C4-2B (cell line): ENCODE results near the gene PCSK5.

Source experiments
- H3K27ac ChIP-seq: fragments of 450-650 bp; 2 replicates; pipeline ENCODE4 v1.5.1; 2017
- ZFX ChIP-seq: fragments of 450-650 bp; IDR thresholded peaks from 2 replicates; pipeline ENCODE4 v1.6.1; 2017
- TF ChIP-seq, protein P1 (sequence below): fragments of 450-650 bp; conservative IDR thresholded peaks from 2 replicates; pipeline ENCODE4 v1.5.1; 2017; ENCODE audit warnings: mild to moderate bottlenecking

Gene PCSK5

DNA sequence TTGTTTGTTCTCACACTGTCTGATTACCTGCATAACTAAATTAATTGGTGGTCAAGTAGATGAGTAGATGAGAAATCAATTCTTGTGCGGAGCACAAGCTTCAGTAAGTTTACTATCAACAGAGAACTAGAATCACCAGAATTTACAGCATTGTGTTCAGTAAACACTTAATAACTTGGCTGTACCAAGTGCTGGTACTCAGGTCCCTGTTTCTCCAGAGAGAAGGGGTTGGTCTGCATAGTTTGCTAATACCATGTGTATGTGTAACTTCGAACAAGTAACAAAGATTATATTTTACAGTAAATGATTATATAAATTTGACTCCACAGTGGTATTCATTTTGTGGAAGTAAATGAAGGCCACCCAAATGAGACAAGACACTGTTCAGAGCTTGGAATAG, 146.3 kb downstream of the PCSK5 start:
- TF ChIP-seq, protein P1, sequence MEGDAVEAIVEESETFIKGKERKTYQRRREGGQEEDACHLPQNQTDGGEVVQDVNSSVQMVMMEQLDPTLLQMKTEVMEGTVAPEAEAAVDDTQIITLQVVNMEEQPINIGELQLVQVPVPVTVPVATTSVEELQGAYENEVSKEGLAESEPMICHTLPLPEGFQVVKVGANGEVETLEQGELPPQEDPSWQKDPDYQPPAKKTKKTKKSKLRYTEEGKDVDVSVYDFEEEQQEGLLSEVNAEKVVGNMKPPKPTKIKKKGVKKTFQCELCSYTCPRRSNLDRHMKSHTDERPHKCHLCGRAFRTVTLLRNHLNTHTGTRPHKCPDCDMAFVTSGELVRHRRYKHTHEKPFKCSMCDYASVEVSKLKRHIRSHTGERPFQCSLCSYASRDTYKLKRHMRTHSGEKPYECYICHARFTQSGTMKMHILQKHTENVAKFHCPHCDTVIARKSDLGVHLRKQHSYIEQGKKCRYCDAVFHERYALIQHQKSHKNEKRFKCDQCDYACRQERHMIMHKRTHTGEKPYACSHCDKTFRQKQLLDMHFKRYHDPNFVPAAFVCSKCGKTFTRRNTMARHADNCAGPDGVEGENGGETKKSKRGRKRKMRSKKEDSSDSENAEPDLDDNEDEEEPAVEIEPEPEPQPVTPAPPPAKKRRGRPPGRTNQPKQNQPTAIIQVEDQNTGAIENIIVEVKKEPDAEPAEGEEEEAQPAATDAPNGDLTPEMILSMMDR: no peak
- H3K27ac ChIP-seq: no peak overlapping the region

DNA sequence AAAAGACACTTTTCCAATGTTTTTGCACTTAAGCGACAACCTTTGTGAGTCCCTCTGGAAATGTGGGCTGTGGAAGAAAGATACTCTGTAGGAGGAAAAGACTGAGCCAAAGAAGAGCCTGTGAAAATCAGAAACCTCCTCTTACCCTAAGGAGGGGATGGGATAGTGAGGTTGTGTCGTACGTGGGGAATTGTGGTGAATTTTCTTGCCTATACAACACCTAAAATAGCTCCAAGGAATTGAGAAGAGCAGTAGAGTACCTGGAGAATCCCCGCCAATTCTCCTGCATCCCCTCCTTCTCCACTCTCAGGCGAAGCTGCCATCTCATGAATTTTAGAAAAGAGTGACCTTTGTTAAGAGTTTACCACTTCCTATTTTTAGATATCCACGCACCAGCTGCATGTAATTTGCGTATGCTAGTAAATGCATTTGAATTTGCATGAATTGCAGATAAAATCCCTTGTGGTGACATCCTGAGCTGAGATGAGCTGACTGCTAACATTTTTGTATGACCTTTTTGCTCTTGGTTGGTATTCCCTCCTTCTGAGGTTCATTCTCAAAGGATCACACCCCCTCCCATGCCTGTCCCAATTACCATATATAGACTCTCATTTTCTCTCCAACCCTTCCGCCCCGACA, 147.2 kb downstream of the PCSK5 start:
- TF ChIP-seq, protein P1: no peak
- TF ChIP-seq ZFX: no peak
- no peak overlapping the region for H3K27ac ChIP-seq

DNA sequence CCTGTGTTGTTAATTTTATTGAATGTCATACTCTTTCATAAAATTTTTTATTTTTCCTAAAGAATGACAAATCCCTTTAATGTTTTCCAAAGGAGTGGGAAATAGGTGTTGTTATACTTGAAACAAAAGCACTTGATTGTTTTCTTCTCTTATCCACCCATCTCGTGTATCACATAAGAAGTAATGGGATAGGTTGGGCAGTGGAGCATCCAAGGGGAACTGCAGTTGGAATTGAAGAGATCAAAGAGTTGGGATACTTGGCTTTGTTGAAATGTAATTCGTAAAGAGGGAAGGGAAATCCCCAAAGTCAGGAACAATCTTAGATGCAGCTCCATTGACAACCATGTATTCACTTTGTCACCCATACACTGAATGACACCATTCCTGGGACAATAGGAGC, 148.0 kb downstream of the PCSK5 start:
- H3K27ac ChIP-seq: no peak overlapping the region
- TF ChIP-seq, protein P1: no peak
- no peak for TF ChIP-seq ZFX

DNA sequence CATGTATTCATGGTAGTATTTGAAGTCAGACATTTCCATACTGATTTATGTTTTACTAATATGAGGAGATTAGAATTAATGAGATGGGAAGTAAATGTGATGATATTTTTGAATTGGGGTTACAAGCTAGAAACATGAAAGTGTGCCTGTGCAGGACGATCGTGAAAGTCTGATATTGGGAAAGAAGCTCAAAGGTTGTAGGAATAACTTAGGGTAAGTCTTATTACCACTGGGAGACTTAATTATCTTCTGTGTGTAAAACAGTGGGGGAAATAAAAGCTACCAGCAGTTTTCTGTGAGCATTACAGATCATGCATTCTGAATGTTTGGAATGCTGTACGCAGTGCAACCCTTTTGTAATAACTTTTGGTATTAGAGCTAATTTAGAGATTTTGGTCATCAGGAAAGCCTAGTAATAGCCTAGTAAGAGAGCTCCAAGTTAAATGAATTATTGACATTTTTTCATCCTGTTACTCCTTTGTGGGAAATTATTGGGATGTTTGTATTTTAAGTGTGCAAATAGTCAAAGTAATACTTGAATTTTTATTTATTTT, 153.9 kb downstream of the PCSK5 start:
- H3K27ac ChIP-seq: no peak overlapping the region
- TF ChIP-seq, protein P1: no peak
- TF ChIP-seq ZFX: no peak

DNA sequence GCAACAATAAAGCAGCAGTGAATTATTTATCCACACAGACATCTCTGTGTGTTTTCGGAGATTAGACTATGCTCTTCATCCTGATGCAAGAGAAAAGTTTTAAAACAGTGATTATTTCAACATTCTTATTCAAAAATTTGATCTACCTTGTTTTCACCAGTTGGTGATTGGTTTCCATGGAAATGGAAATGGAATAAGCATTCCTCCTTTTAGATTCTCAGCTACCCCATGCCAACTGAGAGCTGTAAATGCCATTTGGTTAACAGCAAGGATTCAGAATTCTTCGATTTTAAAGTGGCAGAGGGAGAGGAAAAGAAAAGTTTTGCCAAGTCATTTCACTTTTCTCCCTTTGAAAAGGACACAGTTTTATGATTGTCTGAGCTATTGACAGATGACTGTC, 154.7 kb downstream of the PCSK5 start:
- H3K27ac ChIP-seq: no peak overlapping the region
- TF ChIP-seq ZFX: no peak
- TF ChIP-seq, protein P1: no peak

DNA sequence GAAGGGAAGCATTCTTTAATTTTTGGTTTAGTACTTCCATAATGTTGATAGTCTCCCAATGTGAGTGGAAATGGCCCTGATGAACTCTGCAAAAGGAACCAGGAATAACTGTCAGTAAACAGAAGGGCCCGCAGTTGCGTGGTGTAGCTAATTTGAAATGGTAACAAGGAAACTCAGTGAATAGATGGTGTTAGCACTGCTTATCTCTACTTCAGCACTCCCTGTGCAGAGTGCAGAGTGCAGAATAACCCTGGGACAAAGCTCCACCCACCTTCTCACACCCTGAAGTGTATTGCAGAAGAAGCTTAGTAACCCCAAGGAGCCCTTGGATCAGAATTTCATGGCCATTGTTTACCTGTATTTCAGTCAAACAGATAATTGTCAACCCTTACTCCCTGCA, 158.9 kb downstream of the PCSK5 start:
- no peak overlapping the region for H3K27ac ChIP-seq

DNA sequence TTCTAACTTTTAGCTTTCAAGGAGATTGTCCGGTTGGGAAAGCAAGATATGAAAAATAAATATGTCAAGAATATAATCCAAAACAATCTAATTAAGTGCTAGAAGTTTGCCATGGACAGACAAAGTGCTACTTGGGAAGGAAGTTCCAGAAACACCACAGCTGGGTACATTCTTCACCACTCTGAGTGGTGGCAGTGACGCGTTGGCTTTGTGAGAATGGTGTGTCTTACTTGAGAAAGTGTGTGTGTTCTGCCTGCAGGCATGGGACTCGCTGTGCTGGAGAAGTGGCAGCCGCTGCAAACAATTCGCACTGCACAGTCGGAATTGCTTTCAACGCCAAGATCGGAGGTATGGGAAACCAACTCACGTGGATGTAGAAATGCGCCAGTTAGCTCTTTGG, 177.2 kb downstream of the PCSK5 start:
- no peak for TF ChIP-seq ZFX
- TF ChIP-seq, protein P1: no peak
- H3K27ac ChIP-seq: no peak overlapping the region

More for the DNA sequence above, 158.9 kb downstream of the PCSK5 start:
- TF ChIP-seq, protein P1: no peak
- no peak for TF ChIP-seq ZFX
